ENCODE data around the gene PFDN6. TPM values are rescaled to one million over a fixed set of nuclear protein-coding genes. Genes with fewer than 3 reads are reported as not detected.

Gene PFDN6
- total RNA-seq, 1 experiment from 2014 or later = 95.7 TPM

GRCh38 chr6:33314515-33314942 is 25.1 kb downstream of the PFDN6 start:
- Mint-ChIP-seq H3K4me1 (peaks cover 46% of the 10 kb centered on the region), H3K27ac (peak overlapping the region; percentile 79), H3K27me3 (ENCODE audit: low read depth) (no peaks in the 10 kb centered on the region; the same call in 1 of the 2 replicates), H3K36me3 (peaks cover 9% of the 10 kb centered on the region), H3K4me3 (peak overlapping the region; percentile 93), H3K9me3 (no peaks in the 10 kb centered on the region)
- peak; percentile 14 for ATAC-seq
- POLR2A ChIA-PET = no interaction called here
- CTCF ChIA-PET = interaction anchor here (0.5 kb wide), 1 partner anchor 79 kb away, joined by 3 read pairs; no protein-coding TSS in a partner anchor
- TF ChIP-seq FOXP4 (CRISPR knock-in tag; IDR thresholded peaks at IDR 0.05) (no peak; the same call in 1 of the 2 replicates), OVOL2 (CRISPR knock-in tag; IDR thresholded peaks at IDR 0.05; ENCODE audit: borderline replicate concordance) (no peak), TCF7 (CRISPR knock-in tag; IDR thresholded peaks at IDR 0.05; ENCODE audit: low read depth) (no peak), HMGA2 (CRISPR knock-in tag; IDR thresholded peaks at IDR 0.05) (no peak), ZNF512 (CRISPR knock-in tag; IDR thresholded peaks at IDR 0.05; ENCODE audit: borderline replicate concordance) (no peak), ZNF281 (CRISPR knock-in tag; IDR thresholded peaks at IDR 0.05) (no peak), NFYB (CRISPR knock-in tag; conservative IDR thresholded peaks at IDR 0.05; ENCODE audit: low read depth) (no peak), USF2 (CRISPR knock-in tag; IDR thresholded peaks at IDR 0.05) (peak; percentile 35), FOXK1 (CRISPR knock-in tag; IDR thresholded peaks at IDR 0.05) (0 out of 2 replicates have a peak, but pooled peaks have one; percentile 20), ATF3 (CRISPR knock-in tag; conservative IDR thresholded peaks at IDR 0.05) (no peak), ZNF317 (CRISPR knock-in tag; IDR thresholded peaks at IDR 0.05; ENCODE audit: borderline replicate concordance, low read depth) (no peak), NFATC4 (CRISPR knock-in tag; IDR thresholded peaks at IDR 0.05) (no peak), ZNF423 (CRISPR knock-in tag; IDR thresholded peaks at IDR 0.05) (no peak), NR3C1 (CRISPR knock-in tag; conservative IDR thresholded peaks at IDR 0.05; ENCODE audit: low read depth) (no peak)
- DNase-seq (ENCODE audit: low spot score) = peak; percentile 45

DNA sequence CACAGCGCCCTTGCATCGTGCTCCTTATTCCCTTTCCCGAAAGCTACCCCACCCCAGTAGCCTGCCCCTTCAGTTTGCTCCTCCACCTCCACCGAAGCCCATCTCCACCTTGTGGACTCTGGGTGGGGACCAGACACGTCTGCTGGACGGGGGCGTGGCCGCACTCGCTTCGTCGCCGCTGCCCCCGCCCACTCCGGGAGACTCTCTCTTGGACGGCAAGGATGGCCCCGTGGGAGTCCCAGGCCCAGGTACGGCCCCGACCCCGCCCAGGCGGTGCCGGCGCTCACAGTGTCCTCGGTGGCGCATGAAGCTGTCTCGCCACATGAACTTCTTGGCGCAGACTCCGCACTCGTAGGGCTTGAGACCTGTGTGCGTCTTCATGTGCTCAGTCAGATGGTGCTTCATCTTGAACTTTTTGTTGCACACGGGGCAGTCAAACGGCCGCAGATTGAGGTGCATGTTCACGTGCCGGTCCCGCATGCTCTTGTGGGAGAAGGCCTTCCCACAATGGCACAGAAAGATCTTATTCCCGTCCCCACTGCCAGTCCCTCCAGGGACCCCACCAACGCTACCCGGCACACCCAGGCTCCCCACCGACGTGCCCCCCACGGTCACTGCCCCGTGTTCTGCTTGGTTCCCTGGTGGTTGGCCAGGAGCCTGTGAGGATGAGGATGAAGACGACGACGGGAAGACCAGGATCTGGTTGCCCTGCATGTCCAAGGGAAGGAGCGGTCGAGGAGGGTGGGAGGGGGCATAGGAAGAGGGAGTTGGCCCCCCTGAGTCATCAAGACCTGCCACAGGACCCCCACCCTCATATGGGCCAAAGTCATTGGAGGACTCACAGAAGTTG is 25.8 kb downstream of the PFDN6 start:
- CTCF ChIA-PET = interaction anchor here (0.5 kb wide), 1 partner anchor 79 kb away, joined by 3 read pairs; no protein-coding TSS in a partner anchor
- TF ChIP-seq RELA (CRISPR knock-in tag; IDR thresholded peaks at IDR 0.05; ENCODE audit: borderline replicate concordance) (no peak), GRHL2 (CRISPR knock-in tag; IDR thresholded peaks at IDR 0.05; ENCODE audit: insufficient replicate concordance, severe bottlenecking) (no peak), ZNF423 (CRISPR knock-in tag; IDR thresholded peaks at IDR 0.05) (no peak), SP1 (CRISPR knock-in tag; conservative IDR thresholded peaks at IDR 0.05) (peak; percentile 29; the same call in 1 of the 2 replicates), MAX (CRISPR knock-in tag; IDR thresholded peaks at IDR 0.05) (0 out of 2 replicates have a peak, but pooled peaks have one; percentile 39), ZNF281 (CRISPR knock-in tag; IDR thresholded peaks at IDR 0.05) (0 out of 2 replicates have a peak, but pooled peaks have one; percentile 33)
- TF ChIP-seq, protein P1, sequence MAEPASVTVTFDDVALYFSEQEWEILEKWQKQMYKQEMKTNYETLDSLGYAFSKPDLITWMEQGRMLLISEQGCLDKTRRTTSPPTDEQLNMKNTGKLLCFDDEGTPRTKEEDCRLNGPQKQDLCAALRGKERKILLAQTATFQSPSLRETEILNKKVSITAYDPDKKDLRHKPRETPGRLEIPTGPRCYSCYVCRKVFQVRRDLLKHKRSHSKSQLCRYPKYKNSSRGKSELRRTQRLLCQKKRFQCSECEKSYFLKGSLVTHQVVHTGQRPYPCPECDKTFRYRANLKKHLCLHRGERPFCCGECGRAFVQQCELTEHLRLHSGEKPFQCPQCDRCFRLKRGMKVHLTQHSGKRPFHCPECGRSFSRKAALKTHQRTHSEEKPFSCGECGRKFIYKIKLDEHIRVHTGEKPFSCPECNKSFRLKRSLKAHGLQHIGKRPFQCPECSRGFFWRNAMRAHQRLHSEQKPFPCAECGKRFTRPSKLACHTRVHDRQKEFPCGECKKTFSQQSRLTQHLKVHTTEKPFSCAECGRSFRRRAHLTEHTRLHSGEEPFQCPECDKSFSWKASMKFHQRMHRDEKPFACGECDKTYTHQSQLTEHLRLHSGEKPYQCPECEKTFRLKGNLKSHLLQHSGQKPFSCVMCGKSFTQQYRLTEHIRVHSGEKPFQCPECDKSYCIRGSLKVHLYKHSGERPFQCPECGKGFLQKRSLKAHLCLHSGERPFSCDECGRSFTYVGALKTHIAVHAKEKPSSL (CRISPR knock-in tag; conservative IDR thresholded peaks at IDR 0.05) = no peak
- Mint-ChIP-seq H3K4me3 (peak overlapping the region; percentile 93), H3K36me3 (peaks cover 16% of the 10 kb centered on the region), H3K27me3 (ENCODE audit: low read depth) (no peaks in the 10 kb centered on the region; the same call in 1 of the 2 replicates), H3K4me1 (peaks cover 53% of the 10 kb centered on the region), H3K9me3 (no peaks in the 10 kb centered on the region), H3K27ac (peak overlapping the region; percentile 79)
- peak; percentile 2 for ATAC-seq
- peak; percentile 62 for DNase-seq (ENCODE audit: low spot score)
- POLR2A ChIA-PET = no interaction called here
